Neural progenitor cell (in vitro differentiated cells): ENCODE data around the gene FBLIM1.

Source experiments
- CTCF ChIP-seq: fragments of 200-600 bp; sonication (generic); IDR thresholded peaks from 2 replicates; pipeline ENCODE4 v1.5.1; 2017; ENCODE audit warnings: antibody characterized with exemption, mild to moderate bottlenecking
- EZH2 ChIP-seq: fragments of 200-600 bp; sonication (generic); IDR thresholded peaks from 2 replicates; pipeline ENCODE4 v1.6.1; 2017; ENCODE audit warnings: antibody characterized with exemption, mild to moderate bottlenecking, moderate library complexity
- EZH2phosphoT487 ChIP-seq: fragments of 200-600 bp; sonication (generic); IDR thresholded peaks from 2 replicates; pipeline ENCODE4 v1.6.1; 2017; ENCODE audit warnings: antibody characterized with exemption

GRCh38 chr1:15764269-15764764 lies 5.7 kb downstream of the FBLIM1 start:
- TF ChIP-seq CTCF: no peak
- no peak for TF ChIP-seq EZH2
- TF ChIP-seq EZH2phosphoT487: no peak
